Type B pancreatic cell (in vitro differentiated cells): ENCODE results near the gene GRK7. TPM values are rescaled to one million over a fixed set of nuclear protein-coding genes. Genes with fewer than 3 reads are reported as not detected.
"Not testable (repeated sequence)": the region's sequence is repeated elsewhere in the genome, so short reads cannot be mapped to it uniquely, and the experiment has no call there.

Experiments
- DNase-seq: peaks from one replicate; pipeline ENCODE4 v3.0.0; 2021; ENCODE audit warnings: mixed read lengths; ENCODE audit not compliant: unreplicated experiment; ENCODE audit errors: extremely low spot score
- H3K27ac Mint-ChIP-seq: 2 replicates; pipeline ENCODE4 v1.8.0; 2021; ENCODE audit warnings: mild to moderate bottlenecking, mixed read lengths
- H3K27me3 Mint-ChIP-seq: 2 replicates; pipeline ENCODE4 v1.8.0; 2021; ENCODE audit warnings: mixed read lengths
- H3K36me3 Mint-ChIP-seq: 2 replicates; pipeline ENCODE4 v1.8.0; 2021; ENCODE audit warnings: mixed read lengths
- H3K4me1 Mint-ChIP-seq: one replicate; pipeline ENCODE4 v1.8.0; 2021; ENCODE audit warnings: mixed read lengths; ENCODE audit not compliant: unreplicated experiment
- H3K4me3 Mint-ChIP-seq: 2 replicates; pipeline ENCODE4 v1.8.0; 2021; ENCODE audit warnings: mild to moderate bottlenecking, mixed read lengths
- H3K9me3 Mint-ChIP-seq: 2 replicates; pipeline ENCODE4 v1.8.0; 2021; ENCODE audit warnings: mixed read lengths
- CTCF ChIP-seq: fragments of 200-600 bp; sonication (generic); conservative IDR thresholded peaks from 2 replicates; pipeline ENCODE4 v1.5.0; 2021; ENCODE audit warnings: antibody characterized with exemption, mild to moderate bottlenecking
- total RNA-seq: library from RNA; stranded (reverse); gene quantifications from 2 replicates; pipeline ENCODE4 v1.2.1, GENCODE V29; 2021; ENCODE audit warnings: low replicate concordance

Gene GRK7
- total RNA-seq, 1 donor from 2014 or later, result 0.10 TPM

- no peak for TF ChIP-seq CTCF
- H3K9me3 Mint-ChIP-seq, result no peaks in the 10 kb centered on the region
Measured at GRCh38 chr3:141802316-141803077, 39.3 kb downstream of the GRK7 start.

GRCh38 chr3:141803538-141803937, 40.3 kb downstream of the GRK7 start:
- H3K36me3 Mint-ChIP-seq, H3K27me3 Mint-ChIP-seq: not testable (repeated sequence)

More at GRCh38 chr3:141802316-141803077, 39.3 kb downstream of the GRK7 start:
- Mint-ChIP-seq H3K36me3 (no peaks in the 10 kb centered on the region), H3K27ac (no peak overlapping the region), H3K4me1 (peaks cover 6% of the 10 kb centered on the region), H3K27me3 (peaks cover 4% of the 10 kb centered on the region), H3K4me3 (no peak overlapping the region)
- no peak for DNase-seq

GRCh38 chr3:141804447-141804777, 41.2 kb downstream of the GRK7 start:
- no peak for DNase-seq
- Mint-ChIP-seq H3K4me1 (no peaks in the 10 kb centered on the region), H3K9me3 (no peaks in the 10 kb centered on the region), H3K4me3 (no peak overlapping the region), H3K27me3 (peaks cover 4% of the 10 kb centered on the region), H3K27ac (no peak overlapping the region), H3K36me3 (no peaks in the 10 kb centered on the region)
- no peak for TF ChIP-seq CTCF

More at GRCh38 chr3:141803538-141803937, 40.3 kb downstream of the GRK7 start:
- not testable (repeated sequence) for DNase-seq, H3K4me1 Mint-ChIP-seq, H3K9me3 Mint-ChIP-seq, H3K4me3 Mint-ChIP-seq, H3K27ac Mint-ChIP-seq

- Mint-ChIP-seq H3K4me1 (no peaks in the 10 kb centered on the region), H3K9me3 (no peaks in the 10 kb centered on the region), H3K36me3 (no peaks in the 10 kb centered on the region), H3K27me3 (peaks cover 4% of the 10 kb centered on the region), H3K4me3 (no peak overlapping the region), H3K27ac (no peak overlapping the region)
- TF ChIP-seq CTCF, result no peak
- DNase-seq, result no peak
Measured at GRCh38 chr3:141804778-141805639, 41.8 kb downstream of the GRK7 start.

GRCh38 chr3:141807277-141808033, 44.2 kb downstream of the GRK7 start:
- Mint-ChIP-seq H3K4me3 (no peak overlapping the region), H3K4me1 (no peaks in the 10 kb centered on the region), H3K9me3 (no peaks in the 10 kb centered on the region), H3K36me3 (no peaks in the 10 kb centered on the region), H3K27me3 (peaks cover 4% of the 10 kb centered on the region), H3K27ac (no peak overlapping the region)
- no peak for TF ChIP-seq CTCF
- DNase-seq, result no peak
